Coronary artery (tissue), 2 donors: ENCODE measurements around the gene AGBL4.

Experiments
- DNase-seq: peaks from one replicate; pipeline ENCODE4 v3.0.0-alpha.2; 2017; ENCODE audit warnings: low spot score
- H3K27ac ChIP-seq, 2 donors: fragments of 200-600 bp; sonication (generic); one replicate each; pipeline ENCODE4 v1.5.1; 2016 to 2019
- H3K4me3 ChIP-seq: fragments of 200-600 bp; sonication (generic); 2 replicates; pipeline ENCODE4 v1.5.1; 2016; ENCODE audit warnings: mild to moderate bottlenecking, moderate library complexity
- TF ChIP-seq, protein P1 (sequence below): fragments of 200-600 bp; sonication (generic); IDR thresholded peaks from one replicate; pipeline ENCODE4 v1.5.1; 2019; ENCODE audit warnings: antibody characterized with exemption

The AGBL4 gene

DNA sequence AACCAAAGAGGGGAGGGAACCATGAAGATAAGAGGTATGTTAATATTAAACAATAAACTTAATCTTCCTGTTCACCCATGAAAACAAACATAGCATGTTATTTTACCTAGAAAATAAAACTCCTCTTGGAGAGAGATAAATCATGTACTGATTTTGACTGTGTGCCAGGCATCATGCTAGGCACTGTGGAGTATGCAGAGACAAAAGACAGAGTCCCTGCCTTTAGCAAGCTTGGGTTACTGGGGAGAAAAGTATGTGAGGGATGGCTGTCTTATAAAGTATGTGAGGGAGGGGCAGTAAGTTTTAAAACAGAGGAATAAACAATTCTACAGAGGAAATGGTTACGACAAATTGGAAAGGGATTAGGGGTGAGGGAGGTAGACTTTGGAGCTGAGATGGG lies 1117.6 kb downstream of the AGBL4 start:
- Histone ChIP-seq H3K27ac (no peak overlapping the region), H3K4me3 (no peak overlapping the region)
- DNase-seq: no peak
- TF ChIP-seq, protein P1, sequence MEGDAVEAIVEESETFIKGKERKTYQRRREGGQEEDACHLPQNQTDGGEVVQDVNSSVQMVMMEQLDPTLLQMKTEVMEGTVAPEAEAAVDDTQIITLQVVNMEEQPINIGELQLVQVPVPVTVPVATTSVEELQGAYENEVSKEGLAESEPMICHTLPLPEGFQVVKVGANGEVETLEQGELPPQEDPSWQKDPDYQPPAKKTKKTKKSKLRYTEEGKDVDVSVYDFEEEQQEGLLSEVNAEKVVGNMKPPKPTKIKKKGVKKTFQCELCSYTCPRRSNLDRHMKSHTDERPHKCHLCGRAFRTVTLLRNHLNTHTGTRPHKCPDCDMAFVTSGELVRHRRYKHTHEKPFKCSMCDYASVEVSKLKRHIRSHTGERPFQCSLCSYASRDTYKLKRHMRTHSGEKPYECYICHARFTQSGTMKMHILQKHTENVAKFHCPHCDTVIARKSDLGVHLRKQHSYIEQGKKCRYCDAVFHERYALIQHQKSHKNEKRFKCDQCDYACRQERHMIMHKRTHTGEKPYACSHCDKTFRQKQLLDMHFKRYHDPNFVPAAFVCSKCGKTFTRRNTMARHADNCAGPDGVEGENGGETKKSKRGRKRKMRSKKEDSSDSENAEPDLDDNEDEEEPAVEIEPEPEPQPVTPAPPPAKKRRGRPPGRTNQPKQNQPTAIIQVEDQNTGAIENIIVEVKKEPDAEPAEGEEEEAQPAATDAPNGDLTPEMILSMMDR: no peak

- TF ChIP-seq, protein P1: no peak
- no peak overlapping the region for H3K4me3 ChIP-seq
- H3K27ac ChIP-seq: no peak overlapping the region
- DNase-seq: no peak
These were observed 1120.5 kb downstream of the AGBL4 start for GRCh38 chr1:48903291-48903690.

DNA sequence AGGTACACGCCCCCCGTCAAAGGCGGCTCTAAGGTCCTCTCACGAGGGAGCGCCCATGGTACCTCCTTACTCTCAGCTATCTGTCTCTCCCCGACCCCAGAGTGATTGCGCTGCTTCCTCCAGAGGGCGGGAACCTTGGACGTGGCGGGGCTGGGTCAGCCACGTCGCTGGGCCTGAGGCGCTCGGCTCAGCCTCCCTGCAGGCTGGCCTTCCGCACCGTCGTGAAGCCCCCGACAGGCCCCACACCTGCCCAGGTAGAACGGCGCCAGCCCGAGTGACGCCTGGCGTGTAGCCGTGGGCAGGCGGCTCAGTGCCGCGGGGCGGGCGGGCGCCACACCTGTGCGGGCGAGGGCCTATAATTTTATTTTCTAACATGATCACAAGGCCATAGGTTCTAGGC lies 1124.9 kb downstream of the AGBL4 start:
- TF ChIP-seq, protein P1: no peak
- H3K27ac ChIP-seq: no peak overlapping the region
- H3K4me3 ChIP-seq: no peak overlapping the region
- DNase-seq: no peak

DNA sequence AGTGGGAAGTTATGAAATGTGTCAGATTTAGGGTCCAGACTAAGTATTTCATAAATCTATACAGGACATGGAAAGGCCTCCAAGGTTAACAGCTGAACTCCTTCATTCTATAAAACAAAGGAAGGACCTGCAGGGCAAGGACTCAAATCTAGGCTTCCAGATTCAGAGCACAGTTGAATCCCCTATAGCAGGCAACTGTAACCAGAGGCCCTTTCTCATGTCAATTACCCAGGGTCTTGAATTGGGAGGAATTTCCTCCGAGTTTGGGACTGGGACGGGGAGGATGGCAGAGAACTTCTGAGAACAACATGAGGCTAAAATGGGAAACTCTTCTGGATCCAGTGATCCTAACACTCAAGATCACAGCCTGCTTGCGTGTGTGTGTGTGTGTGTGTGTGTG lies 1134.1 kb downstream of the AGBL4 start:
- no peak overlapping the region for H3K4me3 ChIP-seq
- H3K27ac ChIP-seq: no peak overlapping the region
- TF ChIP-seq, protein P1: no peak
- DNase-seq: no peak

DNA sequence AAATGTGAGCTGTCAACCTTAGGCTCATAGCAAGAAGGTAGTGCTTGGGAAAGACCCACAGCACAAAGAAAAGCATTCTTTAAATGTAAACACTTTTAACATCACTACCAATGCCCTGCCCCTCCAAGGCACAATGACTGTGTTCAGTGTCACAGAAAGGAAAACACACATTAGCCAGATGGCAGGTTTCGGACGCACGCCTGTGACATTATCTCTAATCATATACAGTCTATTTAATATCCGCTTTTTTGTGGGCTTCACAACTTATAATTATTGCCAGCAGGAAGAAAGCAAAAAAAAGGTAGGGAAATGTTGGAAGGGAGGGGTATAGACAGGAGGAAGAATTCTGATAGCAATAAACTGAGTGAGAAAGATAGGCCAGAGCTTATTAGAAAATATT lies 1134.7 kb downstream of the AGBL4 start:
- TF ChIP-seq, protein P1: no peak
- DNase-seq: no peak
- no peak overlapping the region for H3K4me3 ChIP-seq
- no peak overlapping the region for H3K27ac ChIP-seq

DNA sequence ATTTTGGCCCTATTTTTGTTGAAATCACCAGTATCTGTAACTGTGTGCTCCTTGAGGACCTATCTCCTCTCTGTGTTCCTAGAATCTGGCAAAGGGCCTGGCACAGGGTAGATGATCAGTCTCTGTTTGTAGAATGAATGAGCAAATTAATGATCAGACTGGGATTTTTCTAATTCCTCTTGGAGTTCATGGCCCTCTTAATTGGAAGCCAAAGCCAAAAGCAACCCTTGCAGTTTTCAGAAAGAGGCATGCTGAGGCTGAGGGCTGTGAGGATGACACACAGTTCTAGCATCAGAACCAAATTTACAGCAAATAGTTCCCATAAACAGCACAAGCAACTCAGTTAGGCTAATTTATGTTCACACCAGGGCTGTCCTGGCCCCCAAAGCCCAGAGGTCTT lies 1136.0 kb downstream of the AGBL4 start:
- H3K27ac ChIP-seq: no peak overlapping the region
- TF ChIP-seq, protein P1: no peak
- no peak for DNase-seq
- no peak overlapping the region for H3K4me3 ChIP-seq

DNA sequence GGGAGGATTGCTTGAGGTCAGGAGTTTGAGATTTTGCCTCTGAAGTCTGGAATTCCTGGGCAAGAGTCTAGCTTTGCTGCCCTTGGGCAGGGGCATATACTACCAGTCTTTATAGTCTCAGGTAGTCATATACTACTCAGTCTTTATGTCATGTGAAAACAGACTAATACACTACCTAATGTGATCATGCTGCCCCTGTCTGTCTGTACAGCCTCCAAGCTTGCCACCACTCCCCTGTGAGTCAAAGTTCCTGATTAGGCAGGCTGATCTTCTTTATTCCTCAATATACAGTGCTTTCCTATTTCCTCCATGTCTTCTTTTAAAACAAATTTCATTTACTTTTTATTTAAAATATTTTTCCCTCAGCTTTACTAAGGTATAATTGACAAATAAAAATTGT lies 1141.7 kb downstream of the AGBL4 start:
- H3K27ac ChIP-seq: no peak overlapping the region
- no peak for DNase-seq
- TF ChIP-seq, protein P1: no peak
- H3K4me3 ChIP-seq: no peak overlapping the region
